HG03039 (cell line): ENCODE results near the gene CCDC8.
"Not testable (repeated sequence)": the region's sequence is repeated elsewhere in the genome, so short reads cannot be mapped to it uniquely, and the experiment has no call there.

Source experiments
- ATAC-seq: cut with Tn5 transposase; IDR thresholded peaks from one replicate; pipeline ENCODE4 v1.9.1; 2021; ENCODE audit warnings: mild to moderate bottlenecking, moderate library complexity; ENCODE audit not compliant: unreplicated experiment

CCDC8 gene

DNA sequence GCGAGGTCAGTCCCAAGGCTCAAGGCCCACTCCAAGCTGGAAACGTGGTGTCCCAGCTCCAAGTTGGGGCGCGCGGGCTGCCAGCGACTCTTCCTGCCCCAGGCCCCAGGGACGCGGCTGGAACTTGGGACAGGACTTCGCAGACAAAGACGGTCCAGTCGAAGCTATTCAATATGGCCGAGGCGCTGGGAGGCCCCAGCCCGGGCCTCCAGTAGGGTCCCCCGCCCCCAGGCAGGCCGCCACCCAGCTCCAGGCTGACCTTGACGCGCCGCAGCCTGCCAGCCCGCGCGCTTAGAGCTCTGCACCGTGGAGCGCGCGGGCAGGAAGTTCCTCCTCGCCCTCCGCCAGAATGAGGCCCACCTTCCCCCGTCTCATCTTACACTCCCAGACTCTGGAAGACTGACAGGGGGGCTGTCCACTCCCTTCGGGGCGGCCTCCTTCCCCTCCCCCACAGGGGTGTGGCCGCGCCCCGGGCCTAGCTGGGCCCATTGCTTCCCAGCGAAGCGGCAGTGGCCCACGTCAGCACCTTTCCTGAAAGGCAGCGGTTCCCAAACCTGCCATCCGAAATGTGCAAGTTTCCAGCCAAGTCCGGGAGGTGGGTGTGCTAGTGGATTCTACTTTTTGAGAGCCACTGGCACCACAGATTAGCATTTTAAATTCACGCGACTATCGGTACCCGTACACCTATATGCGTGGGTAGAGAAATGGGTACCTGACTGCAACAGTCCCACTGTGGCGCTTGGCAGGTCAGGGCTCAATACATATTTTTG, at the start of gene CCDC8:
Gene CCDC8 (minus strand): TSS at position 303 of the 770 bp plus-strand sequence. CDS start 754 bp downstream, outside the sequence.
- ATAC-seq, result no peak

DNA sequence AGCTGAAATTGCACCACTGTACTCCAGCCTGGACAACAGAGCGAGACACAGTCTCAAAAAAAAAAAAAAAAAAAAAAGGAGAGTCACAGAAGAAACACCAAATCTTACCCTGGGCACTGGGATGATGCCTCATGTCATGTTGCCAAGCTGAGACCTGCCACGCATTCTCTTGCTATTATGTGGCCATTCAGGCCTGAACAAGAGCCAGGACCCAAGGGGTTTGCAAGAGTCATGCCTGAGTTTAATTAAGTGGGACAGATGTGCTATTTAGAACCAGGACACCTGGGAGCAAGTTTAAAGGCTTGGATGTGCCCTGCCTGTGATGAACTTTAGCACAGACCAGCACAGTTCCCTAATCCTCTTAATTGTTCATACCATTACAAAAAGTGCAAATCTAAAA, 48.2 kb upstream of the CCDC8 start:
- ATAC-seq, result no peak

GRCh38 chr19:46460981-46461380, 47.6 kb upstream of the CCDC8 start:
- ATAC-seq, result no peak

- ATAC-seq, result no peak
Measured at GRCh38 chr19:46460055-46460454, 46.7 kb upstream of the CCDC8 start.

DNA sequence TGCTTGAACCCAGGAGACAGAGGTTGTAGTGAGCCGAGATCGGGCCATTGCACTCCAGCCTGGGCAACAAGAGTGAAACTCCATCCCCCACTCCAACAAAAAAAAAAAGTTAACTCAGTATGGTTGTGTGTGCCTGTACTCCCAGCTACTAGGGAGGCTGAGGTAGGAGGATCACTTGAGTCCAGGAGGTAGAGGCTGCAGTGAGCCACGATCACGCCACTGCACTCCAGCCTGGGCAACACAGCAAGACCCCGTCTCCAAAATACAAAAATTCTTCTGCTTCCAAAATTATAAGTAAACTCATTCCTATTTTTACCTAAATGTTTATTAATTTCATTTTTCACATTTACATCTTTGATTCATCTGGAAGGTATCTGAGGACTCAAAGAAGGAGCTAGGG, 43.6 kb upstream of the CCDC8 start:
- ATAC-seq, result no peak

- ATAC-seq, result no peak
Measured at GRCh38 chr19:46454244-46454643, 40.9 kb upstream of the CCDC8 start.

GRCh38 chr19:46453661-46454060, 40.3 kb upstream of the CCDC8 start:
- ATAC-seq, result no peak

- no peak for ATAC-seq
Measured at GRCh38 chr19:46452186-46452585, 38.8 kb upstream of the CCDC8 start.

GRCh38 chr19:46451352-46451751, 38.0 kb upstream of the CCDC8 start:
- no peak for ATAC-seq

DNA sequence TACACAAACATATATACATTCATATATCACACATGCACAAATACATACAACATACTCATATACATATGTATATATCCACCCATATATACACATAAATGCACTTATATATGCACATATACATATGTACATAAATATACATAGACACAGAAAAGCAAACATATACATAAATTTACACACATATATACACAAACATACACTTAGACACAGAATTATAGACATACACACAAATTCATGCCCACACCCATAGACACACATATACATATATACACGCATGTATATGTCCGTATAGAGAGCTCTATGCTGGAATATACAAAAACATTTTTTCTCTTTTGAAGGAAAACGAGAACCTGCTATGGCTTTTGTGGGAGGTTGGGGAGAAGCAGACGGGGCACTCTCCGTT, 37.4 kb upstream of the CCDC8 start:
- no peak for ATAC-seq

- ATAC-seq, result no peak
Measured at GRCh38 chr19:46449228-46449627, 35.9 kb upstream of the CCDC8 start.

GRCh38 chr19:46448601-46449000, 35.2 kb upstream of the CCDC8 start:
- ATAC-seq, result no peak

- no peak for ATAC-seq
Measured at GRCh38 chr19:46447824-46448223, 34.5 kb upstream of the CCDC8 start.

GRCh38 chr19:46447006-46447405, 33.6 kb upstream of the CCDC8 start:
- no peak for ATAC-seq

GRCh38 chr19:46446021-46446420, 32.7 kb upstream of the CCDC8 start:
- no peak for ATAC-seq

DNA sequence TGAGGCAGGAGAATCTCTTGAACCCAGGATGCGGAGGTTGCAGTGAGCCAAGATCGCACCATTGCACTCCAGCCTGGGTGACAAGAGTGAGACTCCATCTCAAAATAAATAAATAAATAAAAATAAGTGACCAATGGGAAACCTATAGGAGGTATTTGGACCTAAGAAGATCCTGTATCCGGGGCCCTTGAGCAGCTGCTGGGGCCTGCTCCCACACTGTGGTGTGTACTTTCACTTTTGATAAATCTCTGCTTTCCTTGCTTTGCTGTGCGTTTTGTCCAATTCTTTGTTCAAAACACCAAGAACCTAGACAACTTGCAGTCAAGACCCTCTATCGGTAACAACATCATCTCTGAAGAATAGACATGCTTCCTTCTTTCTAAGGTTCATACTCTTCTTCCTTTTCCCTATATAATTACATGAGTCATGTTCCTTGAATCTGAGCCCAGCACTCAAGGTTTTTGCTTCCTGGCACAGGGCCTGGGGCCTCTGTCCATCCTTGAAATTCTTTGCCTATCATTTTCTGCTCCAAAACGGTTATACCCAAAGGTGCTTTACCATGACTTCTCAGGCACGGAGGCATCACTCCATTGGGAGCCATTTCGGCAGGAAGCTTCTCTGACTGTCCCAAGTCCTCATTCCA, 29.6 kb upstream of the CCDC8 start:
- ATAC-seq, result no peak

DNA sequence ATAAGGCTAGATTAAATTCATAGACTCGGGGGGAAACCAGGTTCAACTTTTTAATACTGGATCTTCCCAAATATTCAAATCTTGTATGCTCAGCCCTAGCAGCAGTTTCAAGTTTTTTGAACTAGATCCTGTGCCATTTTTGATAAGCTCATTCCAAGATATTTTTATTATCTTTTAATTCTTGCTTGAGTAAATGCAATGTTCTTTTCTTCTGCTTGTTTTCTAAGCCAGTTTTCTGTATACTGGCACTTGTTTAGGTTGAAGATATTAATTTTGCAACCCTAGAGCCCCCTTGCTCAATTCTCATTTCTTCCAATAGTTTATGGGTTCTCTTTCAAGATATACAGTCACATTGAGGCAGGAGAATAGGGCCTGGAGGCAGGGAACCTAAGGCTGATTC, 28.5 kb upstream of the CCDC8 start:
- no peak for ATAC-seq

GRCh38 chr19:46435689-46436088, 22.3 kb upstream of the CCDC8 start:
- not testable (repeated sequence) for ATAC-seq

DNA sequence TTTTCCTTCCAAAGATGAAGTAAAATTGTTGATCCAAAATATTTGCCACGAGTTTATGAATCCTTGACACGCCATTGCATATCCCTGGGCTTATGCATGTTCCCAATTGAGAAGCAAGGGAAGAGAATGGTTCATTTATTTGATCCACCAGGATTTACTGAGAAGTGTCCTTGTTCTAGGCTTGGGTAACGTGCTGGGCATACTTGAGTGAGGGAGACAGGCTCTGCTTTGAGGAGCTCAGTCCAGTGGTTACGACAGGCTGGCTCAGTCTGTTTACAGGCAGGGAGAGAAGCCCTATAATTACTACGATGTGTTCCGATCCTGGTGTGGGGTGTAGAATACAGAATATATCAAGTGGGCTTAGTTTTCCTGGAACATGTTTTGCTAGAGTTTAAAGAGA, 21.6 kb upstream of the CCDC8 start:
- no peak for ATAC-seq

DNA sequence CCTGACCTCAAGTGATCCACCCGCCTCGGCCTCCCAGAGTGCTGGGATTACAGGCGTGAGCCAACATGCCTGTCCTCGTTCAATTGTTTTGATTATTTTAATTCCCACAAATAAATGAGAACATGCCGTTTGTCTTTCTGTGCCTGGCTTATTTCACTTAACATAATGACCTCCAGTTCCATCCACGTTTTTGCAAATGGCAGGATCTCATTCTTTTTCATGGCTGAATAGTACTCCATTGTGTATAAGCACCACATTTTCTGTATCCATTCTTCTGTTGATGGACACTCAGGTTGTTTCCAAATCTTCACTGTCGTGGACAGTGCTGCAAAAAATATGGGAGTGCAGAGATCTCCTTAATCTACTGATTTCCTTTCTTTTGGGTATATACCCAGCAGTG, 20.1 kb upstream of the CCDC8 start:
- not testable (repeated sequence) for ATAC-seq

DNA sequence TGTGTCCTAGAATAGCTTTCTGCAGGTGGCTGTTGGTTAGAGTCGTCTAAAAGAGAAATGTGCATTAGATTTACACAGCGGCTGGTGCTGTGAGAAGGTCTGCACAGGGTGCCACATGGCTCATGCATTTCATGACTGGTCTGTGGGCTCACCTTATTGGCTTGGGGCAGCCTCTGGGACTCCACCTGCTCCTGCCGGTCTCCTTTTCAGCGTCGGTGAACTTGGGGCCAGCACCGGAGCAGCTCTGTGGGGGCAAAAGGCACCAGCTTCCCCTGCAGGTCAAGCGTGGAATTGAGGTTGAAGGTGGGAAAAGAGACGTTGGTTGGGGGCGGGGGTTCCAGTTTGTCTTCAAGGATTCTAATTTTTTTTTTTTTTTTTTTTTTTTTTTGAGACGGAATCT, 18.5 kb upstream of the CCDC8 start:
- ATAC-seq, result no peak

DNA sequence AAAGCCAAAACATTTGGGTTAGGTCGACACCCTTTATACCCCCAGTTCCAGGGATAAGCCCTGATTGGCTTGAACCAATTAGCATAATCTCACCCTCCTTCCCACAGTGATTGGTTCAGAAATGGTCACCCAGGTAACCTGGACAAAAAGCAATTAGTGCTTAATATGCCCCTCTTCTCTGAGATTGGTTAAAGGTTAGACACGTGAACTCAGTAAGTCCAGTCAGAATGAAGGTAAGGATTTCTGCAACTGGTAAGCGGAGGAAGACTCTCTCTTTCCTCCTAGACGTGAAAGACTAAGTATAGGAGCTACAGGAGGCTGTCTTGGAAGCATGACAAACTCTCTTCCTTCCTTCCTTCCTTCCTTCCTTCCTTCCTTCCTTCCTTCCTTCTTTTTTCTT, 16.6 kb upstream of the CCDC8 start:
- no peak for ATAC-seq
